H54 (cell line): ENCODE measurements around the gene NAPB.
"Not testable (repeated sequence)": the region's sequence is repeated elsewhere in the genome, so short reads cannot be mapped to it uniquely, and the experiment has no call there.

Experiments
- DNase-seq: peaks from one replicate; pipeline ENCODE4 v3.0.0; 2011; ENCODE audit warnings: low spot score, mixed read lengths; ENCODE audit not compliant: insufficient read length
- FAIRE-seq: peaks from 3 replicates; lab custom pipeline; 2011; peaks lifted over from hg19 to GRCh38; lab: Jason Lieb, UNC
- POLR2A ChIP-seq: IDR thresholded peaks from 2 replicates; pipeline ENCODE4 v1.6.1; 2011; ENCODE audit warnings: low read depth, mild to moderate bottlenecking, low read length

Gene NAPB

GRCh38 chr20:23420943-23421931 lies at the start of gene NAPB:
Gene NAPB, minus strand, starts transcription at chr20:23421488. Its CDS starts 86 bp downstream, at chr20:23421402.
- no peak for FAIRE-seq
- peak; percentile 83 for DNase-seq
- TF ChIP-seq POLR2A = peak; percentile 95

GRCh38 chr20:23466961-23467360 lies 45.7 kb upstream of the NAPB start:
- DNase-seq, FAIRE-seq: not testable (repeated sequence)

- TF ChIP-seq POLR2A = no peak
- no peak for FAIRE-seq
Observed at GRCh38 chr20:23461180-23461579, 39.9 kb upstream of the NAPB start.

GRCh38 chr20:23459461-23460150 lies 38.3 kb upstream of the NAPB start:
- no peak for TF ChIP-seq POLR2A
- no peak for DNase-seq
- no peak for FAIRE-seq

More at GRCh38 chr20:23461180-23461579, 39.9 kb upstream of the NAPB start:
- DNase-seq = no peak

GRCh38 chr20:23456873-23457272 lies 35.6 kb upstream of the NAPB start:
- DNase-seq = no peak
- no peak for FAIRE-seq
- TF ChIP-seq POLR2A = no peak

- no peak for FAIRE-seq
- TF ChIP-seq POLR2A = no peak
- DNase-seq = no peak
Observed at GRCh38 chr20:23456409-23456808, 35.1 kb upstream of the NAPB start.

- no peak for DNase-seq
- FAIRE-seq = no peak
- no peak for TF ChIP-seq POLR2A
Observed at GRCh38 chr20:23455639-23456038, 34.4 kb upstream of the NAPB start.

GRCh38 chr20:23454816-23455215 lies 33.5 kb upstream of the NAPB start:
- DNase-seq (no peak), FAIRE-seq (no peak)
- no peak for TF ChIP-seq POLR2A

- FAIRE-seq (no peak), DNase-seq (no peak)
- no peak for TF ChIP-seq POLR2A
Observed at GRCh38 chr20:23453549-23454543, 32.6 kb upstream of the NAPB start.

- FAIRE-seq (no peak), DNase-seq (no peak)
- no peak for TF ChIP-seq POLR2A
Observed at GRCh38 chr20:23452776-23453175, 31.5 kb upstream of the NAPB start, which contains the start of gene CST11. Gene CST11, minus strand, starts transcription at chr20:23452876. Its CDS starts 65 bp downstream, at chr20:23452811.

- FAIRE-seq = no peak
- no peak for DNase-seq
- TF ChIP-seq POLR2A = no peak
Observed at GRCh38 chr20:23451956-23452487, 30.7 kb upstream of the NAPB start.

GRCh38 chr20:23450877-23451276 lies 29.6 kb upstream of the NAPB start:
- no peak for DNase-seq
- FAIRE-seq = no peak
- TF ChIP-seq POLR2A = no peak

- FAIRE-seq = no peak
- TF ChIP-seq POLR2A = no peak
- DNase-seq = no peak
Observed at GRCh38 chr20:23449421-23449820, 28.1 kb upstream of the NAPB start.
